ENCODE results near the gene BRIP1. TPM values are rescaled to one million over a fixed set of nuclear protein-coding genes. Genes with fewer than 3 reads are reported as not detected.

Gene BRIP1
- total and polyA plus RNA-seq, 10 of the 15 experiments (the other 5 are each of a cell fraction or from before 2014, with no cell fraction given) = 4.0 to 24.2 (median 12.8) TPM

DNA sequence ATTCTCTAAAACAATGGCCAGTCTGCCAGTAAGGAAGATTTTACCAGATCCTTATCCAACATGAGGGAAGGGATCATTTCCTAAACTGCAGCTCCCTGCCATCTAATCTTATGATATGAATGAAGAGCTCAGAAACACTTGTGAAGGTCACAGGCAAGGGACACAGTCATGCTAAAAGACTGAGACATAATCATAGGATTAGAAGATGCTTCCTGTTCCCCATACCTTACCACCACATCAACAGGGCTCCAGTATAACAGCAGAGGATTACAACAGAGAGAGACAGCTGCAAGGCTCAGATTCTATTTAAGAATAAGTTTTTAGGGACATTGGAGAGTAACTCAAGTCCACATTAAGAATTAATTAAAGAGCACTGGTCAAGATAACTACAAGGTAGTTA, 93.3 kb downstream of the BRIP1 start:
- TF ChIP-seq ETV6 (conservative IDR thresholded peaks at IDR 0.05 in 1 of 2, IDR thresholded peaks at IDR 0.05 in 1 of 2; ENCODE audit: borderline replicate concordance in 1 of 2, low read depth in 1 of 2) (peak in 1 of 2 experiments; percentile 79; a peak in 1 of 4 replicates), HDAC6 (IDR thresholded peaks at IDR 0.05; ENCODE audit: unreplicated experiment) (no peak), NFXL1 (IDR thresholded peaks at IDR 0.05; ENCODE audit: borderline replicate concordance) (peak; percentile 61; the same call in 1 of the 2 replicates), RB1 (IDR thresholded peaks at IDR 0.05; ENCODE audit: borderline replicate concordance) (peak; percentile 25; the same call in 1 of the 2 replicates)
- no peak for FAIRE-seq
- in situ Hi-C loops (cut with MboI) = no loop called here
- no peak for DNase-seq (ENCODE audit: low read depth, low spot score)
- Histone ChIP-seq H3K9me3 (replicated peaks; ENCODE audit: control insufficient read depth, insufficient read depth, low read length) (peaks cover 5% of the 10 kb centered on the region; the same call in 2 of the 3 replicates), H3K27me3 (replicated peaks in 1 of 2; ENCODE audit: control insufficient read depth in 2 of 2, insufficient read depth in 2 of 2, low read length in 1 of 2) (no peaks in the 10 kb centered on the region), H3K4me1 (ENCODE audit: control insufficient read depth, insufficient read depth, low read length) (no peaks in the 10 kb centered on the region), H3K9ac (ENCODE audit: control insufficient read depth, insufficient read depth, low read length) (no peak overlapping the region), H3K79me2 (ENCODE audit: control insufficient read depth, insufficient read depth, low read length) (no peaks in the 10 kb centered on the region), H3K4me2 (ENCODE audit: control insufficient read depth, insufficient read depth) (no peak overlapping the region), H2AFZ (ENCODE audit: control insufficient read depth, low read depth, low read length) (no peak overlapping the region), H4K20me1 (ENCODE audit: control insufficient read depth, insufficient read depth) (no peaks in the 10 kb centered on the region), H3K36me3 (ENCODE audit: control insufficient read depth in 2 of 2, insufficient read depth in 2 of 2, low read length in 1 of 2) (peaks cover 2 to 3% of the 10 kb centered on the region in 2 experiments; a peak in 3 of 4 replicates), H3K27ac (ENCODE audit: control insufficient read depth, insufficient read depth) (no peak overlapping the region), H3K4me3 (no peak overlapping the region)
- intact Hi-C loops (cut with micrococcal nuclease; ENCODE audit: unreplicated experiment) = no loop called here
- BruUV-seq (replicated peaks) = no TSS peak
- ChIA-PET RAD21 (ENCODE audit: unreplicated experiment) (no interaction called here), CTCF (no interaction called here), POLR2A (no interaction called here), SMC1A (ENCODE audit: uncharacterized antibody, unreplicated experiment) (interaction anchor here (1.4 kb wide), 1 partner anchor 10 kb away, joined by 6 read pairs; no protein-coding TSS in a partner anchor)
- no peak for ATAC-seq

DNA sequence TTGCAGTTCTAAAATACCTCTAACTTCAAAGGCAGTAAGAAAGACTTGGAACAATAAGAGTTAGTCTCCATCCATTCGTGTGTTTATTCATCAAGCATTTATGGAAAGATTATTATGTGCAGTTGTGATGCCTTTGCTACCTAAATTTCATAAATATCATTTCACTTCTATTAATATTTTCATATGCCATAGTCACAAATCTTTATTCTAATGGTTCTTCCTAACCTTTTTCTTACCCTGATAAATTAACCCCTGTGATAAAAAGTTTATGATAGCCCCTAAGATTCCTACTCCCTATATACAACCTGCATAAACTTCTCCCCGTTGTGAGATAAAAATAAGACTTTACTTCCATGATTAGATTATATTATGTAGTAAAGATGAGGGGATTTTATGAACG, 94.9 kb downstream of the BRIP1 start:
- RAD21 ChIA-PET (ENCODE audit: unreplicated experiment) = no interaction called here
- intact Hi-C loops (cut with micrococcal nuclease; ENCODE audit: unreplicated experiment) (no loop called here), in situ Hi-C loops (cut with MboI) (no loop called here)
- no peak overlapping the region for H3K27ac ChIP-seq (ENCODE audit: control insufficient read depth, insufficient read depth)
- no peak for ATAC-seq
- peaks cover 3% of the 10 kb centered on the region in 2 experiments; a peak in 3 of 4 replicates for H3K36me3 ChIP-seq (ENCODE audit: control insufficient read depth in 2 of 2, insufficient read depth in 2 of 2, low read length in 1 of 2)
- H2AFZ ChIP-seq (ENCODE audit: control insufficient read depth, low read depth, low read length) = no peak overlapping the region
- no TSS peak for BruUV-seq (replicated peaks)
- no peaks in the 10 kb centered on the region for H3K79me2 ChIP-seq (ENCODE audit: control insufficient read depth, insufficient read depth, low read length)
- H3K9ac ChIP-seq (ENCODE audit: control insufficient read depth, insufficient read depth, low read length) = no peak overlapping the region
- no peak for FAIRE-seq
- WGBS (ENCODE audit: insufficient coverage, insufficient replicate concordance, low lambda C conversion rate, missing lambda C conversion rate) = 95% methylated on average over 3 of the region's 3 CpGs
- SMC1A ChIA-PET (ENCODE audit: uncharacterized antibody, unreplicated experiment) = no interaction called here
- H3K9me3 ChIP-seq (replicated peaks; ENCODE audit: control insufficient read depth, insufficient read depth, low read length) = peaks cover 5% of the 10 kb centered on the region; the same call in 2 of the 3 replicates
- no peak for DNase-seq (ENCODE audit: low read depth, low spot score)
- no peaks in the 10 kb centered on the region for H3K4me1 ChIP-seq (ENCODE audit: control insufficient read depth, insufficient read depth, low read length)
- no peaks in the 10 kb centered on the region for H4K20me1 ChIP-seq (ENCODE audit: control insufficient read depth, insufficient read depth)
- no peaks in the 10 kb centered on the region for H3K27me3 ChIP-seq (replicated peaks in 1 of 2; ENCODE audit: control insufficient read depth in 2 of 2, insufficient read depth in 2 of 2, low read length in 1 of 2)
- no peak overlapping the region for H3K4me3 ChIP-seq
- CTCF ChIA-PET = no interaction called here
- TF ChIP-seq SUPT20H (IDR thresholded peaks at IDR 0.05; ENCODE audit: borderline replicate concordance, control insufficient read depth, low read depth, low read length) (no peak), NFXL1 (IDR thresholded peaks at IDR 0.05; ENCODE audit: borderline replicate concordance) (peak; percentile 30; the same call in 1 of the 2 replicates), ETV6 (conservative IDR thresholded peaks at IDR 0.05 in 1 of 2, IDR thresholded peaks at IDR 0.05 in 1 of 2; ENCODE audit: borderline replicate concordance in 1 of 2, low read depth in 1 of 2) (peak in 1 of 2 experiments; percentile 95; a peak in 1 of 4 replicates)
- no peak overlapping the region for H3K4me2 ChIP-seq (ENCODE audit: control insufficient read depth, insufficient read depth)
- POLR2A ChIA-PET = no interaction called here
